NCI-H82 treated with DMSO at 0.1 percent for 48 hours (cell line): Measurements from ENCODE around the gene PKD2L2.
"Not testable (repeated sequence)": the region's sequence is repeated elsewhere in the genome, so short reads cannot be mapped to it uniquely, and the experiment has no call there.

Source experiments
- DNase-seq: peaks from one replicate; lab custom pipeline; 2025; ENCODE audit not compliant: unreplicated experiment; lab: John Stamatoyannopoulos, UW

The PKD2L2 gene

GRCh38 chr5:137887831-137888230 is 1.4 kb upstream of the PKD2L2 start:
- no peak for DNase-seq

- DNase-seq, result no peak
Observed at GRCh38 chr5:137888466-137888862, 793 bp upstream of the PKD2L2 start.

- DNase-seq, result no peak
Observed at GRCh38 chr5:137890845-137891244, 1.6 kb downstream of the PKD2L2 start.

- DNase-seq, result no peak
Observed at GRCh38 chr5:137891849-137892248, 2.6 kb downstream of the PKD2L2 start.

GRCh38 chr5:137894586-137894985 is 5.3 kb downstream of the PKD2L2 start:
- DNase-seq, result no peak

- DNase-seq, result no peak
Observed at GRCh38 chr5:137896560-137896959, 7.3 kb downstream of the PKD2L2 start.

- no peak for DNase-seq
Observed at GRCh38 chr5:137899493-137899892, 10.2 kb downstream of the PKD2L2 start.

- no peak for DNase-seq
Observed at GRCh38 chr5:137901011-137901817, 12.0 kb downstream of the PKD2L2 start.

GRCh38 chr5:137902408-137903133 is 13.3 kb downstream of the PKD2L2 start:
- DNase-seq, result peak; percentile 47

- DNase-seq, result no peak
Observed at GRCh38 chr5:137914758-137915157, 25.5 kb downstream of the PKD2L2 start.

GRCh38 chr5:137916923-137917322 is 27.7 kb downstream of the PKD2L2 start:
- no peak for DNase-seq

- no peak for DNase-seq
Observed at GRCh38 chr5:137921931-137922330, 32.7 kb downstream of the PKD2L2 start.

GRCh38 chr5:137923856-137924255 is 34.6 kb downstream of the PKD2L2 start:
- DNase-seq, result no peak

- no peak for DNase-seq
Observed at GRCh38 chr5:137932800-137933199, 43.5 kb downstream of the PKD2L2 start.

GRCh38 chr5:137933491-137933911 is 44.2 kb downstream of the PKD2L2 start:
- DNase-seq, result peak; percentile 88

GRCh38 chr5:137935190-137935589 is 45.9 kb downstream of the PKD2L2 start:
- DNase-seq, result no peak

GRCh38 chr5:137935694-137936093 is 46.4 kb downstream of the PKD2L2 start:
- DNase-seq, result no peak

- no peak for DNase-seq
Observed at GRCh38 chr5:137937994-137938750, 48.9 kb downstream of the PKD2L2 start.

- DNase-seq, result no peak
Observed at GRCh38 chr5:137938751-137939143, 49.5 kb downstream of the PKD2L2 start.

GRCh38 chr5:137939331-137939730 is 50.1 kb downstream of the PKD2L2 start:
- DNase-seq, result no peak

GRCh38 chr5:137944280-137944679 is 55.0 kb downstream of the PKD2L2 start:
- not testable (repeated sequence) for DNase-seq

GRCh38 chr5:137945825-137946224 is 56.6 kb downstream of the PKD2L2 start:
- no peak for DNase-seq
